H9 (cell line): Measurements from ENCODE around the gene RALGDS. TPM values are rescaled to one million over a fixed set of nuclear protein-coding genes. Genes with fewer than 3 reads are reported as not detected.

Experiments
- DNase-seq: peaks from one replicate; pipeline ENCODE4 v3.0.0-alpha.2; 2017
- H2AFZ ChIP-seq: one replicate; pipeline ENCODE4 v1.6.1; 2013; ENCODE audit warnings: mild to moderate bottlenecking, low read length, control low read depth, moderate library complexity
- H2AK5ac ChIP-seq: 2 replicates; pipeline ENCODE4 v1.6.1; 2013; ENCODE audit warnings: low read length, control low read depth, mixed read lengths; ENCODE audit not compliant: insufficient read length
- H2BK120ac ChIP-seq: one replicate; pipeline ENCODE4 v1.6.1; 2013; ENCODE audit warnings: low read depth, mild to moderate bottlenecking, low read length, control low read depth, inconsistent platforms; ENCODE audit not compliant: poor library complexity, severe bottlenecking
- H2BK12ac ChIP-seq: 2 replicates; pipeline ENCODE4 v1.6.1; 2013; ENCODE audit warnings: low read length, control low read depth, mixed read lengths, low read depth; ENCODE audit not compliant: insufficient read length
- H2BK15ac ChIP-seq: 2 replicates; pipeline ENCODE4 v1.6.1; 2013; ENCODE audit warnings: low read depth, low read length, control low read depth
- H2BK20ac ChIP-seq: one replicate; pipeline ENCODE4 v1.6.1; 2013; ENCODE audit warnings: low read depth, mild to moderate bottlenecking, low read length, control low read depth, inconsistent platforms; ENCODE audit not compliant: poor library complexity, severe bottlenecking
- H2BK5ac ChIP-seq: 2 replicates; pipeline ENCODE4 v1.6.1; 2013; ENCODE audit warnings: low read length, control low read depth, mixed read lengths; ENCODE audit not compliant: insufficient read length
- H3K14ac ChIP-seq: 2 replicates; pipeline ENCODE4 v1.6.1; 2013; ENCODE audit warnings: low read length, control low read depth; ENCODE audit not compliant: insufficient read depth
- H3K18ac ChIP-seq: 2 replicates; pipeline ENCODE4 v1.6.1; 2013; ENCODE audit warnings: low read depth, mild to moderate bottlenecking, mixed read lengths, low read length, control low read depth; ENCODE audit not compliant: insufficient read length
- H3K23ac ChIP-seq: 2 replicates; pipeline ENCODE4 v1.6.1; 2013; ENCODE audit warnings: low read length, control low read depth, mixed read lengths, low read depth; ENCODE audit not compliant: insufficient read length
- H3K23me2 ChIP-seq: 2 replicates; pipeline ENCODE4 v1.6.1; 2013; ENCODE audit warnings: low read depth, mild to moderate bottlenecking, mixed read lengths, low read length, control low read depth; ENCODE audit not compliant: insufficient read length, poor library complexity, severe bottlenecking
- H3K27ac ChIP-seq: 2 replicates; pipeline ENCODE4 v1.5.1; 2013; ENCODE audit warnings: low read length, control low read depth, mixed read lengths, low read depth; ENCODE audit not compliant: insufficient read length
- H3K27me3 ChIP-seq: 2 replicates; pipeline ENCODE4 v1.6.1; 2013; ENCODE audit warnings: low read length, control low read depth, inconsistent platforms; ENCODE audit not compliant: insufficient read depth
- H3K4ac ChIP-seq: 2 replicates; pipeline ENCODE4 v1.6.1; 2013; ENCODE audit warnings: low read depth, mild to moderate bottlenecking, control low read depth, inconsistent platforms, low read length, moderate library complexity
- H3K4me1 ChIP-seq: 2 replicates; pipeline ENCODE4 v1.6.1; 2013; ENCODE audit warnings: low read length, control low read depth, inconsistent platforms; ENCODE audit not compliant: insufficient read depth
- H3K4me2 ChIP-seq: 2 replicates; pipeline ENCODE4 v1.6.1; 2013; ENCODE audit warnings: low read length, control low read depth, mixed read lengths; ENCODE audit not compliant: insufficient read length, insufficient read depth
- H3K56ac ChIP-seq: 2 replicates; pipeline ENCODE4 v1.6.1; 2013; ENCODE audit warnings: low read depth, mild to moderate bottlenecking, mixed read lengths, low read length, control low read depth; ENCODE audit not compliant: insufficient read length
- H3K79me1 ChIP-seq: 2 replicates; pipeline ENCODE4 v1.6.1; 2013; ENCODE audit warnings: low read depth, mild to moderate bottlenecking, moderate library complexity, low read length, control low read depth, inconsistent platforms; ENCODE audit not compliant: insufficient read depth, poor library complexity, severe bottlenecking
- H3K79me2 ChIP-seq: 2 replicates; pipeline ENCODE4 v1.6.1; 2013; ENCODE audit warnings: low read length, control low read depth, inconsistent platforms; ENCODE audit not compliant: insufficient read depth
- H3K9ac ChIP-seq: 2 replicates; pipeline ENCODE4 v1.6.1; 2013; ENCODE audit warnings: low read length, control low read depth, mixed read lengths; ENCODE audit not compliant: insufficient read length; ENCODE audit errors: extremely low read depth
- H3K9me3 ChIP-seq: one replicate; pipeline ENCODE4 v1.6.1; 2013; ENCODE audit warnings: low read depth, low read length, inconsistent platforms; ENCODE audit not compliant: control insufficient read depth
- H3T11ph ChIP-seq: one replicate; pipeline ENCODE4 v1.6.1; 2013; ENCODE audit warnings: mild to moderate bottlenecking, low read length, control low read depth, inconsistent platforms
- H4K20me1 ChIP-seq: one replicate; pipeline ENCODE4 v1.6.1; 2013; ENCODE audit not compliant: control insufficient read depth, insufficient read length, insufficient read depth
- H4K5ac ChIP-seq: 2 replicates; pipeline ENCODE4 v1.6.1; 2013; ENCODE audit warnings: low read depth, mild to moderate bottlenecking, mixed read lengths, low read length, control low read depth; ENCODE audit not compliant: insufficient read length
- H4K8ac ChIP-seq: replicated peaks from 2 replicates; pipeline ENCODE4 v1.6.1; 2013; ENCODE audit warnings: low read length, control low read depth, mixed read lengths, low read depth; ENCODE audit not compliant: insufficient read length
- H4K91ac ChIP-seq: 2 replicates; pipeline ENCODE4 v1.6.1; 2013; ENCODE audit warnings: low read depth, mild to moderate bottlenecking, moderate library complexity, mixed read lengths, low read length, control low read depth; ENCODE audit not compliant: insufficient read length
- H3K27ac Mint-ChIP-seq, 3 experiments: 2 replicates in 2 of 3; 3 replicates in 1 of 3; pipeline ENCODE4 v1.8.0; 2020 to 2021; ENCODE audit warnings: mixed read lengths in 3 of 3, mild to moderate bottlenecking in 1 of 3, moderate library complexity in 1 of 3
- H3K27me3 Mint-ChIP-seq: 2 replicates; pipeline ENCODE4 v1.8.0; 2021; ENCODE audit warnings: low read depth, mild to moderate bottlenecking, moderate library complexity, mixed read lengths
- H3K36me3 Mint-ChIP-seq, 3 experiments: 2 replicates in 2 of 3; 3 replicates in 1 of 3; pipeline ENCODE4 v1.8.0; 2020 to 2021; ENCODE audit warnings: low read depth in 3 of 3, mixed read lengths in 3 of 3; ENCODE audit not compliant: insufficient read depth in 1 of 3
- H3K4me1 Mint-ChIP-seq, 2 experiments: 2 replicates each; pipeline ENCODE4 v1.8.0; 2020; ENCODE audit warnings: mixed read lengths in 2 of 2
- H3K4me3 Mint-ChIP-seq, 2 experiments: 2 replicates in 1 of 2; 3 replicates in 1 of 2; pipeline ENCODE4 v1.8.0; 2020 to 2021; ENCODE audit warnings: mild to moderate bottlenecking in 2 of 2, mixed read lengths in 2 of 2, moderate library complexity in 1 of 2
- H3K9me3 Mint-ChIP-seq, 2 experiments: 2 replicates in 1 of 2; 3 replicates in 1 of 2; pipeline ENCODE4 v1.8.0; 2020; ENCODE audit warnings: mild to moderate bottlenecking in 2 of 2, mixed read lengths in 2 of 2, moderate library complexity in 1 of 2
- CTCF ChIP-seq: fragments of 200-600 bp; sonication (generic); conservative IDR thresholded peaks from 3 replicates; pipeline ENCODE4 v1.8.0; 2021; ENCODE audit warnings: antibody characterized with exemption, mild to moderate bottlenecking
- WGBS: extraction: QIAGEN DNeasy Blood & Tissue Kit; methylation state at CpG from one replicate; pipeline ENCODE4 v1.1.7; 2013; ENCODE audit warnings: missing lambda C conversion rate, low lambda C conversion rate, mixed read lengths; ENCODE audit not compliant: insufficient read length; ENCODE audit errors: extremely low coverage; 5-methylcytosine and 5-hydroxymethylcytosine counted together
- total RNA-seq: library from RNA; stranded (reverse); gene quantifications from 2 replicates; pipeline ENCODE4 v1.2.1, GENCODE V29; 2021

RALGDS gene
- total RNA-seq, 1 experiment from 2014 or later = 21.3 TPM

GRCh38 chr9:133111808-133112662 lies 9.0 kb downstream of the RALGDS start:
- Mint-ChIP-seq H3K4me3 (no peak overlapping the region), H3K27me3 (no peaks in the 10 kb centered on the region; the same call in 1 of the 2 replicates)

More at GRCh38 chr9:133111808-133112662, 9.0 kb downstream of the RALGDS start:
- Histone ChIP-seq H3K9me3 (no peaks in the 10 kb centered on the region), H2BK5ac (no peak overlapping the region), H2AFZ (no peak overlapping the region), H3K23me2 (no peaks in the 10 kb centered on the region), H2BK15ac (no peak overlapping the region), H4K91ac (no peak overlapping the region), H3K18ac (no peak overlapping the region), H4K8ac (no peak overlapping the region), H4K5ac (no peak overlapping the region), H3T11ph (no peak overlapping the region), H2BK12ac (no peak overlapping the region), H3K27ac (no peak overlapping the region), H3K56ac (no peak overlapping the region), H4K20me1 (no peaks in the 10 kb centered on the region), H3K4ac (no peak overlapping the region), H2BK20ac (no peak overlapping the region), H3K79me2 (no peaks in the 10 kb centered on the region), H2BK120ac (no peak overlapping the region), H3K4me2 (no peak overlapping the region), H3K4me1 (no peaks in the 10 kb centered on the region), H3K79me1 (no peaks in the 10 kb centered on the region), H2AK5ac (no peak overlapping the region), H3K9ac (no peak overlapping the region), H3K14ac (no peak overlapping the region), H3K23ac (no peak overlapping the region), H3K27me3 (no peaks in the 10 kb centered on the region)
- TF ChIP-seq CTCF = no peak
- peaks cover 7 to 21% (median 21%) of the 10 kb centered on the region in 3 experiments; a peak in 6 of 7 replicates for H3K36me3 Mint-ChIP-seq
- H3K27ac Mint-ChIP-seq = no peak overlapping the region
- no peaks in the 10 kb centered on the region for H3K9me3 Mint-ChIP-seq
- peaks cover 2 to 9% of the 10 kb centered on the region in 2 experiments; a peak in 3 of 4 replicates for H3K4me1 Mint-ChIP-seq
- WGBS = no CpG with 5 or more reads among the region's 30 CpGs
- no peak for DNase-seq
